ENCODE results near the gene STPG4.
"Not testable (repeated sequence)": the region's sequence is repeated elsewhere in the genome, so short reads cannot be mapped to it uniquely, and the experiment has no call there.

Gene STPG4

DNA sequence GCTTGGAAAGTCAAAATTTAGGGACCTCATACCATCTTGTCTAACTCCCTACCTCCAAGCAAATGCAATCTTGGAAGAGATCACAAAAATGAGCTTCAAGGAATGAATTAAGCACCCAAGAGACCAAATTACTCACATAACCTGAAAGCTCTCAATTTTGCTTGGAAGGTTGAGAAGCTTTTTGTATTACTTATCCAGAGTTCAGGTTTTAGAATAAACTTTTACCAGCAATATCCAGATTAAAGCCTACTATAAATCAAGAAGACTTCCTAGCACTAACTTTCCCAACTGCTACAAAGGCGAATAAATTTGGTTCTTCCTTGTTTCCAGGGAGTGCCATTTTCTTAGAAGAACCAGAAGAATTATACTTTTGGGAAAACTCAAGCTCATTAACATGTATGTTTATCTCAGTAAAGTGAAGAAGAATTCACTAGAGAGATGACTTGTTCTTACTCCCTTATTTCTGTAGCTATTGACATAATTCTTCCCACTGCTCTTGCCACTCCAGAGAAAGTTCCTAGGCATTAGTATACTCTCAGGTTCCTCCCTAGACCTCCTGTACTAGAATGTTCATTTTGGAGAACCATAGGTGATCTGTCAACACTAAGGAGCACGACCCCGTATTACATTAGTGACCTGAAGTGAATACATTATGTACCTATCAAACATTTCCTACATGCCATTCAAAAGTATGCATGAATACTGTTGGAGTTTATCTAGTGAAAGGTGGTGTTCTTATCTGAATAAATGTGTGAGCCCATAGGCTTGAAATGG, 18.0 kb upstream of the STPG4 start:
- no peak for DNase-seq

DNA sequence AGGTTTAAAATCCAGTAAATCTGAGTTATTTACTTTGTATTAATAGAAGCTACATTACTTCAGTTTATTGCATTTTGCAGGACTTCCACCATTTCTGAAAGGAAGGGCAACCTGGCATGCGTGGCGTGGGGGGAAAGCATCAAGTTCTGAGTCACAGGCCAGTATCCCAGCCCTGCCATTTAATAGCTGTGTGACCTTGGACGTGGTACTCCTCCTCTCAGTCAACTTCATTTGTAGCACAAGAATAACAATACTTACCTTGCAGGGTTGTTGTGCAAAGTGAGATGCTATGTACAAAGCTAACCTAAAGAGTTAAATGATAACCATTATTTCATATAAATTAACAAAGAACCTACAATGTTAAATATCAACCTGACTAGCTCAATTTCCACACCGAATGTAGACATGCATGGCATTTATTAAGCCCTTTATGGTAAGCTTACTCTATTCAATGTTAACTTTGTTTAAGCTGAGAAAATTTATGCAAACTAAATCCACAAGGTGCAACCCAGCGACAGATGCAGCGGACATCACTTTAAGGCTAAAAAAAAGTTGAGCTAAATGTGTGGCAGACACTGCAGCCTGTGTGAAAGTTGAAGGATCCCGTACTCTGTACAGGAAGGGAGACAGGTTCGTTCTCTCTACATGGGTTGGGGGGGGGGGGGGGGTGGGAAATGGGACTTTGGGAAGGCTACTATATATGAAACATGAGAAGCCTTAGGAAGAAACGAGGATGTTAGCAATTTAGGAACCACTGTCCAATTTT, 17.2 kb upstream of the STPG4 start:
- DNase-seq = no peak

DNA sequence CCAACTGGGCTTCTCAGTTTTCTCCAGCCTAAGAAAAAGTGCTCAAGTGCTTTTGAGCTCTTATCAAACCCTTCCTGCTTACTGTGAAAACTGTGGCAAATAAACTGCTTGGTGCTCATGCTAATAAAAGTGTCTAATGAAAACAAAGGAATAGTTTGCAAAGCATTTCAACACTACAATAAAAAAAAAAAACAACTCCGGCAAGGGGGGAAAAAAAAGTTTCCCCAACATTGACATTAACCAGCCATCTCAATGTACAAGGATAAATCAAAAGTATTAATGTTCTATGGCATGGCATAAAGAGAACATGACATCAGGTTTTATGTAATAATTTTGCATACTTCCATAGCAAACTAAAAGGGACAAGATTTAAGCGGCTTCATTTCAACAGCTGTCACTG, 14.7 kb upstream of the STPG4 start:
- DNase-seq = no peak

- DNase-seq = not testable (repeated sequence)
Observed at GRCh38 chr2:47168895-47169294, 13.8 kb upstream of the STPG4 start.

GRCh38 chr2:47167149-47167548, 12.0 kb upstream of the STPG4 start:
- DNase-seq = no peak

GRCh38 chr2:47165001-47165555, 10.0 kb upstream of the STPG4 start:
- DNase-seq = no peak

DNA sequence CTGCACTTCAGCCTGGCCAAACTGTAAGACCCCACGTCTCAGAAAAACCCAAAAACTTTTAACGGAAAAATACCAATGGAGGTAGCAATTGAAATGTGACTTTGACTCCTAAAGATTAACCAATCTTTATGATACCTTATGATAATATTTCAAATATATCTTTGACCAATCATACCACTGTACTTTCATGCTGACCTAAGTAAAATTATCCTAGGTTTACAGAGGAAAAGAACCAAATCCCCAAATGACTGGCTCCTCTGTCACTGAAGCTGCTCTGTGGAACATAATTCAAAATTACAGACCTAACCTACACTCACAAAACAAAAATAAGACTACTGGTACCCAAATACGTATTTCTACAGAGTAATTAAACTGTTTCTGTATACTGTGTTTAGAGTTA, 7.7 kb upstream of the STPG4 start:
- no peak for DNase-seq

DNA sequence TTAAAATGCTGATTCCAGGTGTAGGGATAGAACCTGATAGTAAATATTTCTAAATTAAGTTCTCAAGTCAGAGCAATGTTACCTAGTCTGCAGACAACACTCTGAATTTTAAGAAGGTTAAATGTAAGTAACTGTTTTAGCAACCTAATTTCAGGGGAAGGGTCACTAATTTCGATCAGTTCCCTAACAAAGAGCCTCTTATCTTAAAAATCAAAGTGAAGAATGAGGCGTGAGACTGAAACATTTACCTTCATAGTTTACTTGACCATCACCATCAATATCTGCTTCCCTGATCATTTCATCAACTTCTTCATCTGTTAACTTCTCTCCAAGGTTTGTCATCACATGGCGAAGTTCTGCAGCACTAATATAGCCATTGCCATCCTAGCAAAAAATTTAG, 6.4 kb upstream of the STPG4 start:
- no peak for DNase-seq

- no peak for DNase-seq
Observed at GRCh38 chr2:47160660-47161059, 5.6 kb upstream of the STPG4 start.

- no peak for DNase-seq
Observed at GRCh38 chr2:47160211-47160610, 5.1 kb upstream of the STPG4 start.

GRCh38 chr2:47159627-47160026, 4.5 kb upstream of the STPG4 start:
- DNase-seq = no peak

DNA sequence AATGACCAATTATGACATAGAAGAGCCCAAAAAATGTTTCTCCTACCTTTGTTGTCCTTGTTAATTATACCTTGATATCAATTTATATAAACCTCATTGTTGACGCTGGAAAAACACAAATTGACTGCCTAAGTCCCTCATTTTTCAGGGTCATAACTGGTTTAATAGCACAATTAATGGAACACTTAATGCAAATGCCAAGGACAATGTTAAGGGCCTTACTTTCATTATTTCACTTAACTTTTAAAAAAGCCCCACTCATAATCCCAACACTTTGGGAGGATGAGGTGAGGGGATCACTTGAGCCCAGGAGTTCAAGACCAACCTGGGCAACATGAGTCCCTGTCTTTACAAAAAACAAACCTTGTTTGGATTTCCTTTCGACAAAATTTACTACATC, 3.5 kb upstream of the STPG4 start:
- no peak for DNase-seq

DNA sequence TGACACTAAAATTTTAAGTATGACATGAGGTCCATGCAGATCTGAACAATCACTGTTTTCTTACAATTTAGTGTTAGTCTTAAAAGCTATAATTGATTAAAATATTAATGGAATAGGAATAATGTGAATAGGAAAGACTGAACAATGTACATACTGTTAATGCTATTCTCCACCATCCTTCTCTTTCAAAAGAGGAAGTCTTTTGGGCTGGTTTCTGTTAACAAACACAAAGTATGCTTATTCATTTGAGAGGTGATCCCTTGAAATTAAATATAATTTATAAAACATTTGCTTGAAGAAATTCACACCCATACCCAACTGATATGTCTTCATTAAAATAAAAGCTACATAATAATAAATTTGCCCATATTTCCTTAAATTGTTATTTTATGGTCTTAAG, 2.3 kb downstream of the STPG4 start:
- DNase-seq = no peak

DNA sequence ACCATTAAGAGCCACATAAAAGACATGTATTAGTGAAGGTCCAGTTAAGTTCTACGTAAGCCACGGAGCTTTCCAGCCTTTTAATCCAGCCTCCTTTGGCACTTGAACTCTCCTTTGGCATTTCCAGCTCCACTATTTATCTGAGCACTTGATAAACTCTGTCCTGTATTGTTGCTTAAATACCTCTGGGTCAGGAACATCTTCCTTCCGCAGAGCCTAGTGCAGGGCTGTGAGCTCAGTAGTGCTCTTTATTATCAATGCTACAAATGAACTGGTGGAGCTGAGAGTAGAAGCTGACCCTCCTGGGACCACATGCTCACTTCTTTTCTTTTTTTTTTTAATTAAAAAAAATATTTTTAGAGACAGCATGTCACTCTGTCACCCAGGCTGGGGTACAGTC, 4.9 kb downstream of the STPG4 start:
- no peak for DNase-seq

GRCh38 chr2:47147021-47147420, 8.1 kb downstream of the STPG4 start:
- no peak for DNase-seq

GRCh38 chr2:47145466-47145865, 9.6 kb downstream of the STPG4 start:
- DNase-seq = no peak

DNA sequence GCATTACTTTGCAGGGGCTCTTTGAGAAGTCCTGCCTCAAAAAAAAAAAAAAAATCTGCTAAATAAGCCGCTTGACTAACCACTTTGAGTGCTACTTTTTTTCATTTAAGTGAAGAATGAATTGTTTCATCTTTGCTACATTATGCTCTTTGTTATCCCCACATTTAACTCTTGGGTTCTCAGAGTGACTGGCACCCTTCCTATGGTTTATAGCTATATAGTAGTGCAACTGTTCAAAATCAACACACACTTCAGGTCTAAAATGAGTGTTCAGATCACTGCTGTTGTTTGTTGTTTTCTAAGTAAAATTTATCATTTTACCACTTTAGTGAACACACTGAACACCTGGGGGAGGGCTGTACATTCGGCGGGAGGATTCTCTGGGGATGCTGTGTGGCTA, 13.6 kb downstream of the STPG4 start:
- DNase-seq = no peak

GRCh38 chr2:47134386-47135090, 20.6 kb downstream of the STPG4 start:
- DNase-seq = no peak

- DNase-seq = no peak
Observed at GRCh38 chr2:47133046-47133445, 22.1 kb downstream of the STPG4 start.

- DNase-seq = no peak
Observed at GRCh38 chr2:47129191-47129706, 25.9 kb downstream of the STPG4 start.

DNA sequence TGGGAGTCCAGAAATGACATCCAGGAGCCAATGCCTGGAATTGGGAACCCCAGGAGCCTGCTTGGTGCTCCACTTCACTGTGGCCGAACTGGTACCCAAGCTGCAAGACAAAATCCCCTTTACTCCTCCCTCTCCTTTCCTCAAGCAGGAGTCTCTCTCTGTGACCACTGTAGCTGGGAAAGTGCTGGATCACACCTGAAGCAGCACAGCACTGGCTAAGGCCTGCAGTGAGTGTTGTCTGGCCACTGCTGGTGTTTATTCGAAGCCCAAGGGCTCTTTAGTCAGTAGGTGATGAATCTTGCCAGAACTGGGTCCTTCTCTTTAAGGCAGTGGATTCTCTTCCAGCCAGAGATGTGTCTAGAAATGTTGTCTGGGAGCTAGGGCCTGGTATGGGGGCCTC, 26.4 kb downstream of the STPG4 start:
- DNase-seq = no peak

- no peak for DNase-seq
Observed at GRCh38 chr2:47127862-47128543, 27.1 kb downstream of the STPG4 start.

- DNase-seq = no peak
Observed at GRCh38 chr2:47126783-47127182, 28.3 kb downstream of the STPG4 start.
